Measurements from ENCODE around the gene NLN. TPM values are rescaled to one million over a fixed set of nuclear protein-coding genes. Genes with fewer than 3 reads are reported as not detected.

NLN gene
- total RNA-seq, 3 donors from 2014 or later = 12.8 to 15.7 (median 14.9) TPM

DNA sequence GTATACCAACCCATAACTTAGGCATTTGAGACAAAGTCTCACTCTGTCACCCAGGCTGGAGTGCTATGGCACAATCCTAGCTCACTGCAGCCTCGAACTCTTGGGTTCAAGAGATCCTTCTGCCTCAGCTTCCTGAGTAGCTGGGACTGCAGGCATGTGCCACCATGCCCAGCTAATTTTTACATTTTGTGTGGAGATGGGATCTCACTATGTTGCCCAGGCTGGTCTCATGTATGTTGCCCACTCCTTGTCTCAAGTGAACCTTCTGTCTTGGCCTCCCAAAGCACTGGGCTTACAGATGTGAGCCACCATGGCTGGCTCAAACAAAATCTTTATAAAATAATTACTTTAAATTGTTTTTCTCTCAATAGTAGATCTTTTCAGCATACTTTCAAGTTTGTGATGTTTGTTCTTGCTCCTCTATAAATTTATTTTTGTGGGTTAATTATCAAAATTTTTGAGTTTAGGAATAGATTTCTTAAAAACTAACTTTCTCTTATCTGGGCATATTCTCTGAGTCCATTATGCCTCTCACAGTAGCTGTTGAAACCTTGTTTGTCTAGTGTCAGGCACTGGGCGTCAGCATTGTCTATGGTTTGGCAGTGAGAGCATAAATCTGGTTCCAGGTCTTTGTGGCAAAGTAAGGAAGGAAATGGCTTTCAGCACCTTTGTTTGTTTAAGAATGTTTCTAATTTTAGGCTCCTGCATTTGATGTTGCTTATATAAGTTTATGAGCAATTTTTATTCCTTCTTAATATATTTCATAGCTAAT lies 38.7 kb downstream of the NLN start:
- peak in 1 of 2 donors; percentile 45 for DNase-seq (ENCODE audit: low spot score in 2 of 2)
- TF ChIP-seq POLR2AphosphoS5 (IDR thresholded peaks at IDR 0.05) (no peak), POLR2A (IDR thresholded peaks at IDR 0.05) (no peak)
- TF ChIP-seq, protein P1, sequence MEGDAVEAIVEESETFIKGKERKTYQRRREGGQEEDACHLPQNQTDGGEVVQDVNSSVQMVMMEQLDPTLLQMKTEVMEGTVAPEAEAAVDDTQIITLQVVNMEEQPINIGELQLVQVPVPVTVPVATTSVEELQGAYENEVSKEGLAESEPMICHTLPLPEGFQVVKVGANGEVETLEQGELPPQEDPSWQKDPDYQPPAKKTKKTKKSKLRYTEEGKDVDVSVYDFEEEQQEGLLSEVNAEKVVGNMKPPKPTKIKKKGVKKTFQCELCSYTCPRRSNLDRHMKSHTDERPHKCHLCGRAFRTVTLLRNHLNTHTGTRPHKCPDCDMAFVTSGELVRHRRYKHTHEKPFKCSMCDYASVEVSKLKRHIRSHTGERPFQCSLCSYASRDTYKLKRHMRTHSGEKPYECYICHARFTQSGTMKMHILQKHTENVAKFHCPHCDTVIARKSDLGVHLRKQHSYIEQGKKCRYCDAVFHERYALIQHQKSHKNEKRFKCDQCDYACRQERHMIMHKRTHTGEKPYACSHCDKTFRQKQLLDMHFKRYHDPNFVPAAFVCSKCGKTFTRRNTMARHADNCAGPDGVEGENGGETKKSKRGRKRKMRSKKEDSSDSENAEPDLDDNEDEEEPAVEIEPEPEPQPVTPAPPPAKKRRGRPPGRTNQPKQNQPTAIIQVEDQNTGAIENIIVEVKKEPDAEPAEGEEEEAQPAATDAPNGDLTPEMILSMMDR (IDR thresholded peaks at IDR 0.05) = no peak
- Histone ChIP-seq H3K27ac (no peak overlapping the region), H3K4me1 (no peaks in the 10 kb centered on the region), H3K9me3 (no peaks in the 10 kb centered on the region), H3K27me3 (no peaks in the 10 kb centered on the region), H3K36me3 (no peaks in the 10 kb centered on the region), H3K4me3 (no peak overlapping the region)
- intact Hi-C loops (cut with DNase I; ENCODE audit: low total_unique reads) = no loop called here

DNA sequence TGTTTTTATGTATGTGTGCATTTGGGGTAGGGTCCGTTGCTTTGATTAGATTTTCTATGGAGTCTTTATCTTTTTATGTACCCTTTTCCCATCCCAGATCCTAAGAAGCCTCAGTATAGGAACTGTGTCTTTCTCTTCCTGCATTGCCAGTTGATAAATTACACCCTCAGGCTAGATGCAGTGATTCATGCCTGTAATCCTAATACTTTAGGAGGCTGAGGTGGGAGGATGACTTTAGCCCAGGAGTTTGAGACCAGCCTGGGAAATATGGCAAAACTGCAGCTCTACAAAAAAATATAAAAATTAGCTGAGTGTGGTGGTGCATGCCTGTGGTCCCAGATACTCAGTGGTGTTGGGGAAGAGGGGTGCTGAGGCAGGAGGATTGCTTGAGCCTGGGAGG lies 40.2 kb downstream of the NLN start:
- H3K4me3 ChIP-seq = no peak overlapping the region
- H3K9me3 ChIP-seq = no peaks in the 10 kb centered on the region
- intact Hi-C loops (cut with DNase I; ENCODE audit: low total_unique reads) = no loop called here
- DNase-seq (ENCODE audit: low spot score in 2 of 2) = no peak
- H3K27me3 ChIP-seq = no peaks in the 10 kb centered on the region
- no peak overlapping the region for H3K27ac ChIP-seq
- H3K36me3 ChIP-seq = no peaks in the 10 kb centered on the region
- TF ChIP-seq, protein P1 (IDR thresholded peaks at IDR 0.05) = no peak
- TF ChIP-seq POLR2AphosphoS5 (IDR thresholded peaks at IDR 0.05) = no peak
- TF ChIP-seq POLR2A (IDR thresholded peaks at IDR 0.05) = no peak
- H3K4me1 ChIP-seq = no peaks in the 10 kb centered on the region

DNA sequence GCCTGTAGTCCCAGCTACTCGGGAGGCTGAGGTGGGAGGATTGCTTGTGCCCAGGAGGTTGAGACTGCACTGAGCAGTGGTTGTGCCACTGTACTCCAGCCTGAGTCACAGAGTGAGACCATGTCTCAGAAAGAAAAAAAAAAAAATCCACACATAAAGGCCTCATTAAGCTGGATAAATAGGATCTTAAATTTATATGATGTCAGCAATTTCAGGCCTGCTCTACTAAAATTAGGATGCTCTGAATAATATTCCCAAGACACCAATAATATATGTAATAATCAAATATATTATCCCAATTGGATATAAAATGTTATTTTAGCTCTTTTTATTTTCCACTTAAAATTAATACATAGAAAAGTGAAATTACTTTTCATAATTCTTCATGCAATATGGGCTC lies 43.6 kb downstream of the NLN start:
- H3K36me3 ChIP-seq = no peaks in the 10 kb centered on the region
- no peak for TF ChIP-seq POLR2AphosphoS5 (IDR thresholded peaks at IDR 0.05)
- TF ChIP-seq POLR2A (IDR thresholded peaks at IDR 0.05) = no peak
- TF ChIP-seq, protein P1 (IDR thresholded peaks at IDR 0.05) = no peak
- no peaks in the 10 kb centered on the region for H3K4me1 ChIP-seq
- no peaks in the 10 kb centered on the region for H3K27me3 ChIP-seq
- no peak overlapping the region for H3K27ac ChIP-seq
- no peak for DNase-seq (ENCODE audit: low spot score in 2 of 2)
- intact Hi-C loops (cut with DNase I; ENCODE audit: low total_unique reads) = no loop called here
- H3K4me3 ChIP-seq = no peak overlapping the region
- no peaks in the 10 kb centered on the region for H3K9me3 ChIP-seq

DNA sequence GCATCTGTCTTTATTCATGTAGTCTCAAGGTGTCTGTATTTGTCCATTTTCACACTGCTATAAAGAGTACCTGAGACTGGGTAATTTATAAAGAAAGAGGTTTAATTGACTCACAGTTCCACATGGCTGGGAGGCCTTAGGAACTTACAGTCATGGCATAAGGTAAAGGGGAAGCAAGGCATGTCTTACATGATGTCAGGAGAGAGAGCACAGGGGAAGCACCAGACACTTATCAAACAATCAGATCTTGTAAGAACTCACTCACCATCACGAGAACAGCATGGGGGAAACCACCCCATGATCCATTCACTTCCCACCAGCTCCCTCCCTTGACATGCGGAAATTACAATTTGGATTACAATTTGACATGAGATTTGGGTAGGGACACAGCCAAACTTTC lies 44.2 kb downstream of the NLN start:
- intact Hi-C loops (cut with DNase I; ENCODE audit: low total_unique reads) = no loop called here
- Histone ChIP-seq H3K4me3 (no peak overlapping the region), H3K27ac (no peak overlapping the region), H3K9me3 (no peaks in the 10 kb centered on the region), H3K36me3 (no peaks in the 10 kb centered on the region), H3K27me3 (no peaks in the 10 kb centered on the region), H3K4me1 (no peaks in the 10 kb centered on the region)
- no peak for DNase-seq (ENCODE audit: low spot score in 2 of 2)
- TF ChIP-seq POLR2AphosphoS5 (IDR thresholded peaks at IDR 0.05) (no peak), POLR2A (IDR thresholded peaks at IDR 0.05) (no peak)
- TF ChIP-seq, protein P1 (IDR thresholded peaks at IDR 0.05) = no peak

DNA sequence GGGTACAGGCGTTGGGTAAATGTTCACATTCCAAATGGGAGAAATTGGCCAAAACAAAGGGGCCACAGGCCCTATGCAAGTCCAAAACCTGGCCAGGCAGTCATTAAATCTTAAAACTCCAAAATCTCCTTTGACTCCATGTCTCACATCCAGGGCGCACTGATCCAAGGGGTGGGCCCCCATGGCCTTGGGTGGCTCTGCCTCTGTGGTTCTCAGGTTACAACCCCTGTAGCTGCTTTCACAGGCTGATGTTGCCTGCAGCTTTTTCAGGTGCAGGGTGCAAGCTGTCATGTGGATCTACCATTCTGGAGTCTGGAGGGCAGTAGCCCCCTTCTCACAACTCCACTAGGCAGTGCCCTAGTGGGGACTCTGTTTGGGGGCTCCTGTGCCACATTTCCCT lies 44.8 kb downstream of the NLN start:
- no peak for DNase-seq (ENCODE audit: low spot score in 2 of 2)
- Histone ChIP-seq H3K4me1 (no peaks in the 10 kb centered on the region), H3K9me3 (no peaks in the 10 kb centered on the region), H3K36me3 (no peaks in the 10 kb centered on the region), H3K27me3 (no peaks in the 10 kb centered on the region), H3K4me3 (no peak overlapping the region), H3K27ac (no peak overlapping the region)
- intact Hi-C loops (cut with DNase I; ENCODE audit: low total_unique reads) = no loop called here
- no peak for TF ChIP-seq POLR2A (IDR thresholded peaks at IDR 0.05)
- TF ChIP-seq, protein P1 (IDR thresholded peaks at IDR 0.05) = no peak
- TF ChIP-seq POLR2AphosphoS5 (IDR thresholded peaks at IDR 0.05) = no peak

Measured in breast epithelium (tissue), 4 donors.